SK-N-SH treated with all-trans-retinoic acid at 6 μM for 48 hours (cell line): ENCODE measurements around the gene LYPD5.

Experiments used
- ATAC-seq: fragments of 200-7000 bp; cut with Tn5 transposase; 3 replicates; pipeline ENCODE4 v1.9.1; 2020; ENCODE audit warnings: mild to moderate bottlenecking, moderate library complexity
- ARNTL ChIP-seq: fragments of 450-650 bp; formaldehyde crosslinking; IDR thresholded peaks from 2 replicates; pipeline ENCODE4 v1.5.0; 2020; ENCODE audit warnings: low read depth, mild to moderate bottlenecking, moderate library complexity, borderline replicate concordance
- BACH2 ChIP-seq: fragments of 250-450 bp; sonication (Bioruptor Pico); IDR thresholded peaks from 2 replicates; pipeline ENCODE4 v1.9.0; 2021; ENCODE audit warnings: mild to moderate bottlenecking, borderline replicate concordance
- CSDC2 ChIP-seq: fragments of 250-450 bp; sonication (Bioruptor Pico); IDR thresholded peaks from 2 replicates; pipeline ENCODE4 v1.5.0; 2020; ENCODE audit warnings: mild to moderate bottlenecking, moderate library complexity
- CSRNP3 ChIP-seq: fragments of 250-450 bp; sonication (Bioruptor Pico); IDR thresholded peaks from 2 replicates; pipeline ENCODE4 v1.5.1; 2021; ENCODE audit warnings: mild to moderate bottlenecking, moderate library complexity
- ESRRG ChIP-seq: fragments of 250-450 bp; sonication (Bioruptor Pico); IDR thresholded peaks from 2 replicates; pipeline ENCODE4 v1.6.1; 2021; ENCODE audit warnings: mild to moderate bottlenecking
- GLIS3 ChIP-seq: fragments of 250-450 bp; sonication (Bioruptor Pico); IDR thresholded peaks from 2 replicates; pipeline ENCODE4 v1.5.0; 2020; ENCODE audit warnings: mild to moderate bottlenecking, moderate library complexity
- ISL1 ChIP-seq: fragments of 250-450 bp; sonication (Bioruptor Pico); IDR thresholded peaks from 2 replicates; pipeline ENCODE4 v2.1.2; 2022; ENCODE audit warnings: mild to moderate bottlenecking, moderate library complexity
- OSR1 ChIP-seq: fragments of 250-450 bp; sonication (Bioruptor Pico); IDR thresholded peaks from 2 replicates; pipeline ENCODE4 v1.8.0; 2022; ENCODE audit warnings: moderate library complexity, mild to moderate bottlenecking, inconsistent platforms
- PPARA ChIP-seq: fragments of 250-450 bp; sonication (Bioruptor Pico); IDR thresholded peaks from 2 replicates; pipeline ENCODE4 v1.5.0; 2020; ENCODE audit warnings: mild to moderate bottlenecking, borderline replicate concordance
- RARB ChIP-seq: fragments of 250-450 bp; sonication (Bioruptor Pico); IDR thresholded peaks from 2 replicates; pipeline ENCODE4 v1.8.0; 2021; ENCODE audit warnings: mild to moderate bottlenecking, moderate library complexity
- SNAI2 ChIP-seq: fragments of 250-450 bp; sonication (Bioruptor Pico); IDR thresholded peaks from 2 replicates; pipeline ENCODE4 v1.5.0; 2020; ENCODE audit warnings: mild to moderate bottlenecking, moderate library complexity
- TCF4 ChIP-seq: fragments of 250-450 bp; sonication (Bioruptor Pico); IDR thresholded peaks from 2 replicates; pipeline ENCODE4 v1.8.0; 2021; ENCODE audit warnings: mild to moderate bottlenecking, moderate library complexity, borderline replicate concordance
- ZC3H10 ChIP-seq: fragments of 250-450 bp; sonication (Bioruptor Pico); IDR thresholded peaks from 2 replicates; pipeline ENCODE4 v1.5.1; 2021; ENCODE audit warnings: mild to moderate bottlenecking, moderate library complexity
- ZFP3 ChIP-seq: fragments of 250-450 bp; sonication (Bioruptor Pico); IDR thresholded peaks from 2 replicates; pipeline ENCODE4 v1.5.0; 2020; ENCODE audit warnings: mild to moderate bottlenecking, moderate library complexity
- ZFP30 ChIP-seq: fragments of 450-650 bp; formaldehyde crosslinking; IDR thresholded peaks from 2 replicates; pipeline ENCODE4 v1.5.0; 2022; ENCODE audit warnings: mild to moderate bottlenecking, moderate library complexity
- ZNF8 ChIP-seq: fragments of 450-650 bp; formaldehyde crosslinking; IDR thresholded peaks from 2 replicates; pipeline ENCODE4 v1.5.0; 2020; ENCODE audit warnings: mild to moderate bottlenecking, moderate library complexity
- TF ChIP-seq, protein P1 (sequence below): fragments of 250-450 bp; sonication (Bioruptor Pico); IDR thresholded peaks from 2 replicates; pipeline ENCODE4 v1.5.1; 2020; ENCODE audit warnings: low read depth, mild to moderate bottlenecking, moderate library complexity
- TF ChIP-seq, protein P2 (sequence below): fragments of 250-450 bp; sonication (Bioruptor Pico); IDR thresholded peaks from 2 replicates; pipeline ENCODE4 v1.8.0; 2021; ENCODE audit warnings: low read depth, mild to moderate bottlenecking, moderate library complexity, borderline replicate concordance
- TF ChIP-seq, protein P3 (sequence below): fragments of 250-450 bp; sonication (Bioruptor Pico); IDR thresholded peaks from 2 replicates; pipeline ENCODE4 v1.8.0; 2020; ENCODE audit warnings: mild to moderate bottlenecking, moderate library complexity, borderline replicate concordance

Gene LYPD5

GRCh38 chr19:43786665-43787064, 15.6 kb downstream of the LYPD5 start:
- no peak for ATAC-seq
- TF ChIP-seq ZFP3 (CRISPR knock-in tag) (no peak), ZFP30 (CRISPR knock-in tag) (no peak), TCF4 (CRISPR knock-in tag) (no peak)

GRCh38 chr19:43784981-43785808, 17.1 kb downstream of the LYPD5 start:
- TF ChIP-seq TCF4 (CRISPR knock-in tag): no peak
- no peak for TF ChIP-seq ISL1
- TF ChIP-seq SNAI2 (CRISPR knock-in tag): no peak
- no peak for TF ChIP-seq CSRNP3 (CRISPR knock-in tag)
- TF ChIP-seq, protein P1, sequence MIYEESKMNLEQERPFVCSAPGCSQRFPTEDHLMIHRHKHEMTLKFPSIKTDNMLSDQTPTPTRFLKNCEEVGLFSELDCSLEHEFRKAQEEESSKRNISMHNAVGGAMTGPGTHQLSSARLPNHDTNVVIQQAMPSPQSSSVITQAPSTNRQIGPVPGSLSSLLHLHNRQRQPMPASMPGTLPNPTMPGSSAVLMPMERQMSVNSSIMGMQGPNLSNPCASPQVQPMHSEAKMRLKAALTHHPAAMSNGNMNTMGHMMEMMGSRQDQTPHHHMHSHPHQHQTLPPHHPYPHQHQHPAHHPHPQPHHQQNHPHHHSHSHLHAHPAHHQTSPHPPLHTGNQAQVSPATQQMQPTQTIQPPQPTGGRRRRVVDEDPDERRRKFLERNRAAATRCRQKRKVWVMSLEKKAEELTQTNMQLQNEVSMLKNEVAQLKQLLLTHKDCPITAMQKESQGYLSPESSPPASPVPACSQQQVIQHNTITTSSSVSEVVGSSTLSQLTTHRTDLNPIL (CRISPR knock-in tag): no peak
- no peak for TF ChIP-seq ZC3H10
- TF ChIP-seq ESRRG (CRISPR knock-in tag): no peak
- no peak for TF ChIP-seq ZFP3 (CRISPR knock-in tag)
- TF ChIP-seq PPARA (CRISPR knock-in tag): no peak
- no peak for TF ChIP-seq BACH2
- TF ChIP-seq ZFP30 (CRISPR knock-in tag): no peak
- TF ChIP-seq GLIS3 (CRISPR knock-in tag): no peak
- TF ChIP-seq, protein P2, sequence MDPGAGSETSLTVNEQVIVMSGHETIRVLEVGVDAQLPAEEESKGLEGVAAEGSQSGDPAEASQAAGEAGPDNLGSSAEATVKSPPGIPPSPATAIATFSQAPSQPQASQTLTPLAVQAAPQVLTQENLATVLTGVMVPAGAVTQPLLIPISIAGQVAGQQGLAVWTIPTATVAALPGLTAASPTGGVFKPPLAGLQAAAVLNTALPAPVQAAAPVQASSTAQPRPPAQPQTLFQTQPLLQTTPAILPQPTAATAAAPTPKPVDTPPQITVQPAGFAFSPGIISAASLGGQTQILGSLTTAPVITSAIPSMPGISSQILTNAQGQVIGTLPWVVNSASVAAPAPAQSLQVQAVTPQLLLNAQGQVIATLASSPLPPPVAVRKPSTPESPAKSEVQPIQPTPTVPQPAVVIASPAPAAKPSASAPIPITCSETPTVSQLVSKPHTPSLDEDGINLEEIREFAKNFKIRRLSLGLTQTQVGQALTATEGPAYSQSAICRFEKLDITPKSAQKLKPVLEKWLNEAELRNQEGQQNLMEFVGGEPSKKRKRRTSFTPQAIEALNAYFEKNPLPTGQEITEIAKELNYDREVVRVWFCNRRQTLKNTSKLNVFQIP: no peak
- peak; percentile 83 for ATAC-seq

DNA sequence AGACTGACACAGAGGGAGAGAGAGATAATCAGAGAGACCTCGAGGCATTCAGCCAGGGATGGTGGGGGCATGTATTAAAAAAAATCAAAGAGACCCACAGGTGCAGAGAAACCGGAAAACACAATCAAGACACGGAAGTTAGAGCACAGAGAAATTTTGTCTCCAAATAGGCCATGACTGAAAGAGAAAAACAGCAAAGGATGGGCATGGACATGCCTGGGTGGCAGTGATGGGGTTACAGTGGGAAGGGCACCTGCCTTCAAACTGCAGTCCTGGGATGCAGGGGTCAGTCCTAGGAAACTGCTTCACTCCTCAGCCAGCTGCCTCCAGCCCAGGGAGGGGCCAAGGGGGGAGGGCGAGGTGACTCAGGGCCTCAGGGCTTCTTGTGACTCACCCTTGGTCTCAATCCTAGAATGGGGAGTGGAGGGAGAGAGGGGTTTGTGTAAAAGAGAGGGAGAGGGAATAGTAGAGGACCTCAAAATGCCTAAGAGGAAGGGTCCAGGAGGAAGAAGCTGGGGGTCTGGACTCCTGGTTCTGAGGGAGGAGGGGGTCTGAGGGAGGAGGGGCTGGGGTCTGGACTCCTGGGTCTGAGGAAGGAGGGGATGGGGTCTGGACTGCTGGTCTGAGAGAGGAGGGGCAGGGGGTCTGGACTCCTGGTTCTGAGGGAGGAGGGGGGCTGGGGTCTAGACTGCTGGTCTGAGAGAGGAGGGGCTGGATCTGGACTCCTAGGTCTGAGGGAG, 17.8 kb downstream of the LYPD5 start:
- TF ChIP-seq, protein P3, sequence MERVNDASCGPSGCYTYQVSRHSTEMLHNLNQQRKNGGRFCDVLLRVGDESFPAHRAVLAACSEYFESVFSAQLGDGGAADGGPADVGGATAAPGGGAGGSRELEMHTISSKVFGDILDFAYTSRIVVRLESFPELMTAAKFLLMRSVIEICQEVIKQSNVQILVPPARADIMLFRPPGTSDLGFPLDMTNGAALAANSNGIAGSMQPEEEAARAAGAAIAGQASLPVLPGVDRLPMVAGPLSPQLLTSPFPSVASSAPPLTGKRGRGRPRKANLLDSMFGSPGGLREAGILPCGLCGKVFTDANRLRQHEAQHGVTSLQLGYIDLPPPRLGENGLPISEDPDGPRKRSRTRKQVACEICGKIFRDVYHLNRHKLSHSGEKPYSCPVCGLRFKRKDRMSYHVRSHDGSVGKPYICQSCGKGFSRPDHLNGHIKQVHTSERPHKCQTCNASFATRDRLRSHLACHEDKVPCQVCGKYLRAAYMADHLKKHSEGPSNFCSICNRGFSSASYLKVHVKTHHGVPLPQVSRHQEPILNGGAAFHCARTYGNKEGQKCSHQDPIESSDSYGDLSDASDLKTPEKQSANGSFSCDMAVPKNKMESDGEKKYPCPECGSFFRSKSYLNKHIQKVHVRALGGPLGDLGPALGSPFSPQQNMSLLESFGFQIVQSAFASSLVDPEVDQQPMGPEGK (CRISPR knock-in tag): peak; percentile 46; the same call in 1 of the 2 replicates
- TF ChIP-seq ARNTL (CRISPR knock-in tag): no peak

DNA sequence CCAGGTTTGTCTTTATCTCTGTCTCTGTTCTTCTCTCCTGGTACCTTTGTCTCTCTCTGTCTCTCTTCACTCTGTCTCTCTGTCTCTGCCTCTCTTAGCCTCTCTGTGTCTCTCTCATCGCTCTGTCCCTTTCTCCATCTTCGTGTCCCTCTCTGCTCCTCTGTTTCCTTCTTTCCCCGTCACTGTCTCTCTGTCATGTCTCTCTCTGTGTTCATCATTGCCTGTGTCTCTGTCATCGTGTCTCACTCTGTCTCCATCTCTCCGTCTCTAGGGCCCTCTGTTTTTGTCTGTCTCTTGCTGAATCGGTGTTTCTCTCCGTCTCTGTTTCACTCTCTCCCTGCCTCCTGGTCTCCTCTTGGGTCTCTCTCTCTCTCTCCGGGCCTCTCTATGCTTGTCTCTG, 18.6 kb downstream of the LYPD5 start:
- ATAC-seq: no peak
- TF ChIP-seq ARNTL (CRISPR knock-in tag) (no peak), CSDC2 (CRISPR knock-in tag) (no peak), GLIS3 (CRISPR knock-in tag) (no peak), RARB (no peak), ZFP30 (CRISPR knock-in tag) (no peak)
- TF ChIP-seq, all 23 proteins: peak for 0

More for the DNA sequence above, 17.8 kb downstream of the LYPD5 start:
- peak; percentile 86 for ATAC-seq

- no peak for ATAC-seq
- TF ChIP-seq ZFP30 (CRISPR knock-in tag) (no peak), OSR1 (CRISPR knock-in tag) (no peak), RARB (no peak), ISL1 (no peak), SNAI2 (CRISPR knock-in tag) (no peak), ZC3H10 (no peak), CSRNP3 (CRISPR knock-in tag) (no peak), CSDC2 (CRISPR knock-in tag) (no peak), ZNF8 (CRISPR knock-in tag) (no peak), TCF4 (CRISPR knock-in tag) (no peak), BACH2 (no peak)
- TF ChIP-seq, protein P1 (CRISPR knock-in tag): no peak
- TF ChIP-seq, protein P3 (CRISPR knock-in tag): no peak
These were observed 19.5 kb downstream of the LYPD5 start for GRCh38 chr19:43782689-43783231.
